Superior temporal gyrus (tissue), 1 donor: ENCODE measurements around the gene LRFN3.
"Not testable (repeated sequence)": the region's sequence is repeated elsewhere in the genome, so short reads cannot be mapped to it uniquely, and the experiment has no call there.

Source experiments
- DNase-seq: peaks from one replicate; pipeline ENCODE4 v3.0.0-alpha.2; 2016; ENCODE audit errors: extremely low spot score

The LRFN3 gene

DNA sequence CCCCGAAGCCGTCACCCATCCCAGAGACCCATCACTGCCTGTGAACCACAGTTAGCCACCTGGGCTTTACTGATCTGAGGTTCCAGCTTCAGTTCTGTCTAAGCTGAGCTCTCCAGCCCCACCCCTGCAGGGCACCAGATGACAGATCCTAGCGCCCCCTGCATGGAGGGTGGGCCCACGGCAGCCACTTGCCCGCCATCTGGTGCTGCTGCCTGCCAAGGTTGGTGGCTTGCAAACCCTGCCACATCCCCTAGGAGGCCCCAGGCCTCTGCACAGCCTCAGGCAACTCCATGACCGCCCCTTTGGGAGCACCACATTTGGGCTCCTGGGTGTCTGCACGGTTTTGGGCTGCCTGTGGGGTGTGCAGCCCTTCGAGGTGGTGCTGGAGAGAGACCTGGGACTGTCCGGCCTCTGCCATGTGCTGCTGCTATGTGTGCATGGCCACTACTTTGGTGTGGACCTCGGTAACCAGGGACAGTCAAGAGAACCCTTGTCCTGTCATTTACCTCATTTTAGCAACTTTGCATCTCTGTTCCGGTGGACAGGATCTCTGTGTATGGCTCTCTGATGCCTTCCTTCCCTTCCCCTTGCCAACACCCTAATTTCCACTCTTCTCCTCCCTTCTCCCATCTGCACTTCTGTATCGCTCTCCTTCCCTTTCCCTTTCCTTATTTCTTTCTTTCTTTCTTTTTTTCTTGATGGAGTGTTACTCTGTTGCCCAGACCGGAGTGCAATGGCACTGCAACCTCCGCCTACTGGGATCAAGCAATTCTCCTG lies 41.5 kb downstream of the LRFN3 start:
- DNase-seq = no peak

GRCh38 chr19:35978271-35978670 lies 42.1 kb downstream of the LRFN3 start:
- no peak for DNase-seq

DNA sequence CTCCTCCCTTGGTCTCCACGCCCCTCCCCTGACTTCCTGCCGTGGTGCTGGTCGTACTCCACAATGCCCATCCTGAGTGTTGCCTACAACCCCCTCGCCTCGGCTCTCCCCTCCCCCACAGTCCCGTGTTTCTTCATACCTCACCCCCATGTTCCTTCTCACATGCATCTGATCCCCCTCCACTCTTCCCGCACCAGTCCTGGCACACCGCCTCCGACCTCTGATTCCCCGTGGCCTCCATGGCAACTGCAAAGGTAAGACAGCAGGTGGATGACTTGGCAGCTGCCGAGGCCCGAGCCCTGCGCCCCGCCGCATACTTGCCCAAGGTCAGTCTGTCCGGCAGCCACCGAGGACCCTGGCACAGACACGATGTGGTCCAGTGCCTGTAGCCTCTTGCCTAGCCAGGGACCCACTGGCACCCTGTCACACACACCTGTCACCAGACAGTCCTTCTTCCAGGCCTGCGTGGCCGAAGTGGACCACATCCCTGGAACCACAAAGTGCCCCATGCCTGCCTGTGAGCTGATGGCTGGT lies 42.7 kb downstream of the LRFN3 start:
- no peak for DNase-seq

DNA sequence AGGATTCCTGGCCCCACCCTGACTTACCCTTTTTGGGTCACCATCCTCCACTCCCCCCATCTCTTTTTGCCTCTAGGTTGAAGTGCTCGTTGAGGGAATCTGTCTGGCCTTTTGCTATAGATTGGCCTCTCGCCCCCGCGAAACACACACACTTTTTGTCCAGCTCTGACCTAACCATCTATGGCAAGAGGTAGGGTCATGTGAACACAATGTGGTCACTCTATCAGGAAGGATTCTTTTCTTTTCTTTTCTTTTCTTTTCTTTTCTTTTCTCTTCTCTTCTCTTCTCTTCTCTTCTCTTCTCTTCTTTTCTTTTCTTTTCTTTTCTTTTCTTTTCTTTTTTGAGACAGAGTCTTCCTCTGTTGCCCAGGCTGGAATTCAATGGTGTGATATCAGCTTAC lies 44.8 kb downstream of the LRFN3 start:
- DNase-seq = not testable (repeated sequence)

DNA sequence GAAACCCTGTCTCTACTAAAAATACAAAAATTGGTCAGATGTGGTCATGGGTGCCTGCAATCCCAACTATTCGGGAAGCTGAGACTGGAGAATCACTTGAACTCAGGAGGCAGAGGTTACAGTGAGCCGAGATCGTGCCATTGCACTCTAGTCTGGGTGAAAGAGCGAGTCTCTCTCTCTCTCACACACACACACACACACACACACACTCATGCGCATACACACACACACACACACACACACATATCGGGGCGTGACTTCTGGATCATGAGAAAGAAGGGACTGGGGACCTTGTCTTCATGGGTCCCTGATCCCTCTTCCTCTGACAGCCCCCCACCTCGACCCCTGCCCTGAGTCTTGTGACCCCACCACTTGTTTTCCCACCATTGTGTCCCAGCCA lies 47.0 kb downstream of the LRFN3 start:
- no peak for DNase-seq

DNA sequence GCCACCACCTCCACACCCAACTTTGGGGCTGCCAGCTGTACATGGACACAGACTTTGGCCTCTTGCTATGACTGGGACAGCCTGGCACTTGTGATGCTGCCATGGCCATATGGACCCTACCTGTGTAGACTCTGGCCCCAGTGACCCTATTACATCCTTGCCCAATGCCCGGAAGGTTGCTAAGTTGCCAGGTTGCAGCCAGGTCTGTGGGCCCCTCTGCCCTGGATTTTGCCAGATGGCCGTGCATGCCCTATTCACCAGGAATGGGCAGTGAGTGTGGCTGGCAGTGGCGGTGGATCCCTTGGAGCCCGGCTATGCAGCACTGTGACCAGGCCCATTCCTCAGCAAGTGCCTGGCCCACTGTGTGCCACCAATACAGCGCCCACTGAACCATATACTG lies 49.9 kb downstream of the LRFN3 start:
- no peak for DNase-seq

DNA sequence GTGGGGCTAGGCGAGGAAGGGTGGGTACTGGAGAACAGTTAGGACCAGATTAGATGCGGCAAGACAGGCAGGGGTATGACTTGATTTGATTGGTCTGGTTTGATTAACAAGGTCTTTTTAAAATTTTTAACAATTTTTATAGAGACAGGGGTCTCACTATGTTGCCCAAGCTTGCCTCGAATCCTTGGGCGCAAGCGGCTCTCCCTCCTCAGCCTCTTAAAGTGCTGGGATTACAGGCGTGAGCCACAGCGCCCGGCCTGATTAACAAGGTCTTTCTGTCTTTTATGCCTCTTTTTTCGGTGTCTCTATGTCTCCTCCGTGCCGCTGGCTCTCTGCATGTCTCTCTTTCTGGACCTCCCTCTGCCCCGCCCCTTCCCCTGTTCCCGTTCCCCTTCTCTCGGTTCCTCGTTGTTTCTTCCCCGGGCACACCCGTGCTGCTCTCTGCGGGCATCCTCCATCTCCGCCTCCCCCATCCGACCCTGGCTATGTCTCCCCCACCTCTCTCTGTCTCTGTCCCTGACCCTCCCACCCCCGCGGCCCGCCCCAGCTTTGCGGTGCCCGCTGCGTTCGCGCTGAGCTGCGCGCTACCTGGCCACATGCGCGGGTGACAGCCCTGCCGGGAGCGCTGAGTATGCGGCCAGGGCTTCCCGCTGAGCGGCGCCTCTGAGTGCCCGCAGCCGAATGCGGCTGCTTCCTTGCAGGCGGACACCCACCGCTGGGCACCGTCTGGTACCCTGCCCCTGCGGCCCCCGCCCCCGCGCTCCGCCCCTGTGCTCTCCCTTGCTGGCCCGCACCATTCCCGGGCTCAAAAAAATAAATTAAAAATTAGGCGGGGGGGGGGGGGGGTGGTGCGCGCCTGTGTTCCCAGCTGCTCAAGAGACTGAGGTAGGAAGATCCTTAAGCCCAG lies 50.7 kb downstream of the LRFN3 start:
- DNase-seq = no peak

DNA sequence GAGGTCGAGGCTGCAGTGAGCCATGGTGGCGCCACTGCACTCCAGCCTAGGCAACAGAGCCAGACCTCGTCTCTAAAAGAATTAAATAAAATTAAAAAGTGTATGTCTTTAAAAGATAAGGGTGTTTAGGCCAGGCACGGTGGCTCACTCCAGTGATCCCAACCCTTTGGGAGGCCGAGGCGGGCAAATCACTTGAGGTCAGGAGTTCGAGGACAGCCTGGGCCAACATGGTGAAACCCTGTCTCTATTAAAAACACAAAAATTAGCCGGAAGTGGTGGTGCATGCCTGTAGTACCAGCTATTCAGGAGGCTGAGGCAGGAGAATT lies 51.4 kb downstream of the LRFN3 start:
- DNase-seq = no peak

DNA sequence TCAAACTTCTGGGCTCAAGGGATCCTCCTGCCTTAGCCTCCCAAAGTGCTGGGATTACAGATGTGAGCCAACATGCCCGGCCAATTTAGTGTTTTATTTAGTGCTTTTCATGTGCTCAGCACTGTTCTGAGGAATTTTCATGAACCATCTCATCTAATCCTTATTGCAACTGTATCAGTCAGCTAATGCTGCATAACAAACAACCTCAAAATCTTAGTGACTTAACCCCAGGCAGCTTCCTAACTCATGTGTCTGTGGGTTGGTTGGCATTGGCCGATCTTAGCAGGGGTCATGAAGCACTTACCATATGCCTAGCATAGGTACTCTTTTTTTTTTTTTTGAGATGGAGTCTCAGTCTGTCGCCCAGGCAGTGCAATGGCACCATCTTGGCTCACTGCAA lies 52.6 kb downstream of the LRFN3 start:
- no peak for DNase-seq

GRCh38 chr19:35990156-35990555 lies 54.0 kb downstream of the LRFN3 start:
- no peak for DNase-seq

- DNase-seq = no peak
Observed at GRCh38 chr19:35990771-35991730, 54.9 kb downstream of the LRFN3 start.

- DNase-seq = no peak
Observed at GRCh38 chr19:35991731-35992450, 55.7 kb downstream of the LRFN3 start.

DNA sequence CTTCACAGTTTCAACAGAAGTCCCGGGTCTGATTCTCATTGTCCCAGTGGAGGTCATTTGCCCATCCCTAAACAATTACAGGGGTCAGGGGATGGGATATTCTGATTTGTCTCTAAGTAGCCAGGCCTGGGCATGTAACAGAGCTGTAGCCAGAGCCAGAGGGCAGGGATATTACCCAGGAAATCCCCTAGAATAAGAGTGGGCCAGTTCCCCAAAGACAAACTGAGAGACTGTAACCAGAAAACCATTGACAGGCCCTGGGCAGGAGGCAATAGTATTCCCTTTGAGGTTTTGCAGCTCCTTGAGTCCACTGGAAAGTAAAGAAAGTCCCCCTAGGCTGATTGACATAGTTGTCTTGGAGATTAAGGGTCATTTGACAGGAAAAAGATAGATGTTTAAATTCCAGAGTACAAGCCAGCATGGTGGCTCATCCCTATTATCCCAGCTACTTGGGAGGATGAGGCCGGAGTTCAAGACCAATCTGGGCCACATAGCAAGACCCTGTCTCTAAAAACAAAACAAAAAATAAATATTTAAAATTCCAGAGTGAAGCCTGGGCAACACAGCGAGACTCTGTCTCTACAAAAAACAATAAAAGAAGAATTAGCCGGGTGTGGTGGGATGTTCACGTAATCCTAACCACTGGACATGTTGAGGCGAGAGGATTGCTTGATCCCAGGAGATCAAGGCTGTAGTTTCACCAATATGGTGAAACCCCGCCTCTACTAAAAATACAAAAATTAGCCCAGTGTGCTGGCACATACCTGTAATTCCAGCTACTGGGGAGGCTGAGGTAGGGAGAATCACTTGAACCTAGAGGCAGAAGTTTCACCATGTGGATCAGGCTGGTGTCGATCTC lies 57.0 kb downstream of the LRFN3 start:
- DNase-seq = no peak

- DNase-seq = no peak
Observed at GRCh38 chr19:35993923-35994598, 57.9 kb downstream of the LRFN3 start.
